NT2/D1 (cell line): ENCODE results near the gene SHFL.

ENCODE experiments used
- YY1 ChIP-seq: IDR thresholded peaks from 2 replicates; pipeline ENCODE4 v1.6.1; 2011; ENCODE audit not compliant: insufficient read length, insufficient read depth
- ZNF274 ChIP-seq: IDR thresholded peaks from 2 replicates; pipeline ENCODE4 v1.6.1; 2011; ENCODE audit warnings: mild to moderate bottlenecking, low read depth, low read length

DNA sequence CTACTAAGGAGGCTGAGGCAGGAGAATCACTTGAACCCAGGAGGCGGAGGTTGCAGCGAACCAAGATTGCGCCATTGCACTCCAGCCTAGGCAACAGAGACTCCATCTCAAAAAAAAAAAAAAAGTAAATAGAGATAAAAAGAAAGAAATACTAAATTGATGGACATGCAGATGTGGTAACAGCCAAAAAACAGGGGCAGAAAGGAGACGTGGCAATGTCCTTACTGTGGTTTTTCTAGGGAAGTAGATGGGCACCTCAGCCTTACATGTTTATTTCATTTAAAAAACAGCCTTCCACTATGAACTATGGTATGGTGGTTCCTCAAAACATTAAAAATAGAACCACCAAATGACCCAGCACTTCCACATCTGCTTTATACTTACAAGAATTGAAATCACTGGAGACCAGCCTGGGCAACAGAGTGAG is 40.1 kb downstream of the SHFL start:
- no peak for TF ChIP-seq YY1
- TF ChIP-seq ZNF274: no peak
